ENCODE results near the gene FSD1.
A peak's percentile ranks its signal among the peaks of the same experiment; 100 is the strongest.

Gene FSD1

GRCh38 chr19:4329858-4330257 is 25.5 kb downstream of the FSD1 start:
- Histone ChIP-seq H3K79me2 (ENCODE audit: insufficient read depth, low read length) (no peaks in the 10 kb centered on the region), H3K9me3 (ENCODE audit: insufficient read depth, low read depth, low read length) (no peaks in the 10 kb centered on the region), H3K9me2 (replicated peaks; ENCODE audit: low read depth, low read length) (no peaks in the 10 kb centered on the region), H3K4me2 (ENCODE audit: low read depth, low read length, poor library complexity, severe bottlenecking) (no peak overlapping the region), H3K4me1 (ENCODE audit: insufficient read depth, low read length, poor library complexity, severe bottlenecking) (no peaks in the 10 kb centered on the region), H3K9ac (ENCODE audit: low read depth, low read length, poor library complexity, severe bottlenecking) (no peak overlapping the region), H3K27me3 (ENCODE audit: insufficient read depth, low read length, poor library complexity, severe bottlenecking) (no peaks in the 10 kb centered on the region), H3K4me3 (ENCODE audit: low read length, poor library complexity, severe bottlenecking) (no peak overlapping the region), H4K20me1 (ENCODE audit: insufficient read depth, low read length, poor library complexity, severe bottlenecking) (no peaks in the 10 kb centered on the region), H3K36me3 (ENCODE audit: insufficient read depth, low read length) (no peaks in the 10 kb centered on the region), H2AFZ (ENCODE audit: low read length) (no peak overlapping the region), H3F3A (ENCODE audit: low read depth) (no peaks in the 10 kb centered on the region)
- TF ChIP-seq, protein P1, sequence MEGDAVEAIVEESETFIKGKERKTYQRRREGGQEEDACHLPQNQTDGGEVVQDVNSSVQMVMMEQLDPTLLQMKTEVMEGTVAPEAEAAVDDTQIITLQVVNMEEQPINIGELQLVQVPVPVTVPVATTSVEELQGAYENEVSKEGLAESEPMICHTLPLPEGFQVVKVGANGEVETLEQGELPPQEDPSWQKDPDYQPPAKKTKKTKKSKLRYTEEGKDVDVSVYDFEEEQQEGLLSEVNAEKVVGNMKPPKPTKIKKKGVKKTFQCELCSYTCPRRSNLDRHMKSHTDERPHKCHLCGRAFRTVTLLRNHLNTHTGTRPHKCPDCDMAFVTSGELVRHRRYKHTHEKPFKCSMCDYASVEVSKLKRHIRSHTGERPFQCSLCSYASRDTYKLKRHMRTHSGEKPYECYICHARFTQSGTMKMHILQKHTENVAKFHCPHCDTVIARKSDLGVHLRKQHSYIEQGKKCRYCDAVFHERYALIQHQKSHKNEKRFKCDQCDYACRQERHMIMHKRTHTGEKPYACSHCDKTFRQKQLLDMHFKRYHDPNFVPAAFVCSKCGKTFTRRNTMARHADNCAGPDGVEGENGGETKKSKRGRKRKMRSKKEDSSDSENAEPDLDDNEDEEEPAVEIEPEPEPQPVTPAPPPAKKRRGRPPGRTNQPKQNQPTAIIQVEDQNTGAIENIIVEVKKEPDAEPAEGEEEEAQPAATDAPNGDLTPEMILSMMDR (conservative IDR thresholded peaks at IDR 0.05; ENCODE audit: low read length), result no peak
- TF ChIP-seq EZH2phosphoT487 (IDR thresholded peaks at IDR 0.05; ENCODE audit: borderline replicate concordance), result no peak

DNA sequence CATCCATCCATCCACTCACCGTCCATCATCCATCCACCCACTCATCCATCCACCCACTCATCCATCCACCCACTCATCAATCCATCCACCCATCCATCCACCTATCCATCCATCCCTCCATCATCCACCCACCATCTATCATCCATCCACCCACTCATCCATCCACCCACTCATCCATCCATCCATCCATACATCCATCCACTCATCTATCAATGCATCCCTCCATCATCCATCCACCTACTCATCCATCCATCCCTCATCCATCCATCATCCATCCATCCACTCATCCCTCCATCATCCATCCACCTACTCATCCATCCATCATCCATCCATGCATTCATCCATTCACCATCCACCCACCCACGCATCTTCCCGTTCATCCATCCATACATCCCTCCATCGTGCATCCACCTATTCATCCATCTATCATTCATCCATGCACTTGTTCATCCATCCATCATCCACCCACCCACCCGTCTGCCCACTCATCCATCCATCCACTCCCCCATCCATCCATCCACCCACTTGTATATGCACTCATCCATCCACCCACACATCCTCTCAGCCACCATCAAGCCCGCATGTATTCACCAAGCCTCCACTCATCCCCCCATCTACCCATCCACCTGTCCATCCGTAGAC is 30.7 kb downstream of the FSD1 start:
- no peak overlapping the region for H3K9ac ChIP-seq (ENCODE audit: low read depth, low read length, poor library complexity, severe bottlenecking)
- no peaks in the 10 kb centered on the region for H3F3A ChIP-seq (ENCODE audit: low read depth)
- H4K20me1 ChIP-seq (ENCODE audit: insufficient read depth, low read length, poor library complexity, severe bottlenecking), result no peaks in the 10 kb centered on the region
- no peaks in the 10 kb centered on the region for H3K9me2 ChIP-seq (replicated peaks; ENCODE audit: low read depth, low read length)
- no peak overlapping the region for H3K4me3 ChIP-seq (ENCODE audit: low read length, poor library complexity, severe bottlenecking)
- TF ChIP-seq EZH2phosphoT487 (IDR thresholded peaks at IDR 0.05; ENCODE audit: borderline replicate concordance), result no peak
- TF ChIP-seq, protein P1 (conservative IDR thresholded peaks at IDR 0.05; ENCODE audit: low read length), result no peak
- no peaks in the 10 kb centered on the region for H3K4me1 ChIP-seq (ENCODE audit: insufficient read depth, low read length, poor library complexity, severe bottlenecking)
- no peaks in the 10 kb centered on the region for H3K36me3 ChIP-seq (ENCODE audit: insufficient read depth, low read length)
- H3K27me3 ChIP-seq (ENCODE audit: insufficient read depth, low read length, poor library complexity, severe bottlenecking), result no peaks in the 10 kb centered on the region
- no peaks in the 10 kb centered on the region for H3K9me3 ChIP-seq (ENCODE audit: insufficient read depth, low read depth, low read length)
- no peak overlapping the region for H2AFZ ChIP-seq (ENCODE audit: low read length)
- H3K79me2 ChIP-seq (ENCODE audit: insufficient read depth, low read length), result no peaks in the 10 kb centered on the region
- H3K4me2 ChIP-seq (ENCODE audit: low read depth, low read length, poor library complexity, severe bottlenecking), result no peak overlapping the region

GRCh38 chr19:4337906-4338440 is 33.6 kb downstream of the FSD1 start:
- Histone ChIP-seq H3K4me2 (ENCODE audit: low read depth, low read length, poor library complexity, severe bottlenecking) (no peak overlapping the region), H3K36me3 (ENCODE audit: insufficient read depth, low read length) (no peaks in the 10 kb centered on the region), H3K9me2 (replicated peaks; ENCODE audit: low read depth, low read length) (no peaks in the 10 kb centered on the region), H3K4me3 (ENCODE audit: low read length, poor library complexity, severe bottlenecking) (no peak overlapping the region), H3K4me1 (ENCODE audit: insufficient read depth, low read length, poor library complexity, severe bottlenecking) (no peaks in the 10 kb centered on the region), H2AFZ (ENCODE audit: low read length) (peak overlapping the region; percentile 32; the same call in 1 of the 2 replicates), H3F3A (ENCODE audit: low read depth) (peaks cover 2% of the 10 kb centered on the region; the same call in 1 of the 2 replicates), H3K9me3 (ENCODE audit: insufficient read depth, low read depth, low read length) (no peaks in the 10 kb centered on the region), H3K9ac (ENCODE audit: low read depth, low read length, poor library complexity, severe bottlenecking) (no peak overlapping the region), H4K20me1 (ENCODE audit: insufficient read depth, low read length, poor library complexity, severe bottlenecking) (no peaks in the 10 kb centered on the region), H3K79me2 (ENCODE audit: insufficient read depth, low read length) (no peaks in the 10 kb centered on the region), H3K27me3 (ENCODE audit: insufficient read depth, low read length, poor library complexity, severe bottlenecking) (no peaks in the 10 kb centered on the region)
- TF ChIP-seq, protein P1 (conservative IDR thresholded peaks at IDR 0.05; ENCODE audit: low read length), result no peak
- no peak for TF ChIP-seq EZH2phosphoT487 (IDR thresholded peaks at IDR 0.05; ENCODE audit: borderline replicate concordance)
